Liver (tissue), 9 donors: ENCODE results near the gene MEIS2. TPM values are rescaled to one million over a fixed set of nuclear protein-coding genes. Genes with fewer than 3 reads are reported as not detected.

Experiments
- DNase-seq: peaks from one replicate; pipeline ENCODE4 v3.0.0-alpha.2; 2017; ENCODE audit warnings: low spot score
- H3K27ac ChIP-seq, 2 donors: one replicate each; pipeline ENCODE4 v1.7.0; 2013; ENCODE audit warnings: inconsistent platforms in 2 of 2, low read length in 2 of 2, control low read depth in 1 of 2, low read depth in 1 of 2, mild to moderate bottlenecking in 1 of 2
- H3K27me3 ChIP-seq, 4 donors: one replicate each; pipeline versions ENCODE4 v1.6.1 to v1.7.0; 2013; ENCODE audit warnings: low read length in 3 of 4, inconsistent platforms in 1 of 4, mild to moderate bottlenecking in 1 of 4, moderate library complexity in 1 of 4; ENCODE audit not compliant: control insufficient read depth in 4 of 4, insufficient read depth in 4 of 4
- H3K36me3 ChIP-seq, 4 donors: one replicate each; pipeline versions ENCODE4 v1.6.1 to v1.7.0; 2013; ENCODE audit warnings: low read length in 3 of 4, mild to moderate bottlenecking in 3 of 4, low read depth in 1 of 4, moderate library complexity in 1 of 4; ENCODE audit not compliant: control insufficient read depth in 4 of 4, insufficient read depth in 3 of 4
- H3K4me1 ChIP-seq, 4 donors: one replicate each; pipeline versions ENCODE4 v1.6.1 to v1.7.0; 2013; ENCODE audit warnings: low read length in 3 of 4, mild to moderate bottlenecking in 3 of 4, moderate library complexity in 1 of 4; ENCODE audit not compliant: control insufficient read depth in 4 of 4, insufficient read depth in 4 of 4
- H3K4me3 ChIP-seq, 3 donors: one replicate each; pipeline versions ENCODE4 v1.6.1 to v1.7.0; 2013; ENCODE audit warnings: low read length in 3 of 3, control low read depth in 1 of 3, low read depth in 1 of 3, mild to moderate bottlenecking in 1 of 3
- H3K9ac ChIP-seq, 2 donors: one replicate each; pipeline ENCODE4 v1.7.0; 2013; ENCODE audit warnings: low read length in 2 of 2, mild to moderate bottlenecking in 2 of 2, moderate library complexity in 2 of 2, control low read depth in 1 of 2, low read depth in 1 of 2
- H3K9me3 ChIP-seq, 4 donors: one replicate each; pipeline versions ENCODE4 v1.6.1 to v1.7.0; 2013; ENCODE audit warnings: low read length in 3 of 4; ENCODE audit not compliant: control insufficient read depth in 4 of 4
- ATF3 ChIP-seq: IDR thresholded peaks from 2 replicates; pipeline ENCODE4 v1.6.1; 2016; ENCODE audit warnings: antibody characterized with exemption
- CTCF ChIP-seq: fragments of 150-350 bp; IDR thresholded peaks from 2 replicates; pipeline ENCODE4 v1.5.1; 2017; ENCODE audit warnings: improper control_type of control experiment, low read depth, low read length; ENCODE audit not compliant: missing input control
- FOXA1 ChIP-seq: IDR thresholded peaks from 2 replicates; pipeline ENCODE4 v1.6.1; 2016; ENCODE audit warnings: antibody characterized with exemption
- FOXA2 ChIP-seq: IDR thresholded peaks from 2 replicates; pipeline ENCODE4 v1.6.1; 2016; ENCODE audit warnings: antibody characterized with exemption
- HNF4A ChIP-seq, 2 donors: conservative IDR thresholded peaks; 2 replicates each; pipeline ENCODE4 v1.6.1; 2016; ENCODE audit warnings: antibody characterized with exemption in 2 of 2, mild to moderate bottlenecking in 2 of 2
- JUND ChIP-seq, 2 donors: IDR thresholded peaks; 2 replicates each; pipeline ENCODE4 v1.6.1; 2016; ENCODE audit warnings: antibody characterized with exemption in 2 of 2
- MAX ChIP-seq: IDR thresholded peaks from 2 replicates; pipeline ENCODE4 v1.6.1; 2016; ENCODE audit warnings: antibody characterized with exemption
- NR2F2 ChIP-seq: IDR thresholded peaks from 2 replicates; pipeline ENCODE4 v1.6.1; 2016; ENCODE audit warnings: antibody characterized with exemption
- REST ChIP-seq: IDR thresholded peaks from 2 replicates; pipeline ENCODE4 v1.6.1; 2016; ENCODE audit warnings: antibody characterized with exemption, mild to moderate bottlenecking
- RXRA ChIP-seq, 2 donors: IDR thresholded peaks; 2 replicates each; pipeline ENCODE4 v1.6.1; 2017 to 2018; ENCODE audit warnings: antibody characterized with exemption in 2 of 2, mild to moderate bottlenecking in 1 of 2
- SP1 ChIP-seq: IDR thresholded peaks from 2 replicates; pipeline ENCODE4 v1.6.1; 2018; ENCODE audit warnings: antibody characterized with exemption, mild to moderate bottlenecking
- TAF1 ChIP-seq: conservative IDR thresholded peaks from 2 replicates; pipeline ENCODE4 v1.6.1; 2016; ENCODE audit warnings: antibody characterized with exemption, mild to moderate bottlenecking
- YY1 ChIP-seq: IDR thresholded peaks from 2 replicates; pipeline ENCODE4 v1.6.1; 2016; ENCODE audit warnings: antibody characterized with exemption, mild to moderate bottlenecking
- ZBTB33 ChIP-seq: IDR thresholded peaks from 2 replicates; pipeline ENCODE4 v1.6.1; 2016; ENCODE audit warnings: antibody characterized with exemption
- WGBS: extraction: QIAGEN DNeasy Blood & Tissue Kit; methylation state at CpG from one replicate; pipeline ENCODE4 v1.1.7; 2013; 5-methylcytosine and 5-hydroxymethylcytosine counted together
- polyA plus RNA-seq, 2 donors: library from polyadenylated mRNA; stranded (reverse) in 1 of 2; unstranded in 1 of 2; fragments of 200-250 nt in 1 of 2; fragments of >200 nt in 1 of 2; fragmentation: Nextera tagmentation in 1 of 2; extraction: Ambion mirVana in 1 of 2; gene quantifications; one replicate each; pipeline versions ENCODE4 v1.2.1 to v1.2.3, GENCODE V29; 2013 to 2015
- total RNA-seq, 2 donors: library from RNA; depleted of rRNA; stranded (reverse); fragments of >200 nt; gene quantifications; one replicate each; pipeline ENCODE4 v1.2.3, GENCODE V29; 2014
- donor health status: healthy.
- donor health status: healthy.
- donor health status: healthy.
- donor health status: healthy.
- donor health status: healthy.

MEIS2 gene
- total and polyA plus RNA-seq, 4 donors, result 3.9 to 12.6 (median 7.6) TPM

- TF ChIP-seq JUND (IDR thresholded peaks at IDR 0.05) (no peak), REST (no peak), RXRA (IDR thresholded peaks at IDR 0.05) (no peak), ZBTB33 (no peak), NR2F2 (no peak), CTCF (no peak), SP1 (no peak), FOXA2 (no peak), TAF1 (no peak), HNF4A (conservative IDR thresholded peaks at IDR 0.05) (no peak), ATF3 (no peak), MAX (no peak), YY1 (no peak), FOXA1 (no peak)
- Histone ChIP-seq H3K27me3 (no peaks in the 10 kb centered on the region), H3K36me3 (peaks cover 0 to 5% (median 3%) of the 10 kb centered on the region in 4 donors), H3K4me1 (peaks cover 0 to 3% (median 0%) of the 10 kb centered on the region in 4 donors), H3K9me3 (no peaks in the 10 kb centered on the region), H3K27ac (no peak overlapping the region), H3K4me3 (no peak overlapping the region), H3K9ac (no peak overlapping the region)
- 71% methylated on average over 1 of the region's 1 CpG for WGBS
- no peak for DNase-seq
Observed at GRCh38 chr15:37078566-37078965, 21.8 kb downstream of the MEIS2 start.

- H3K27me3 ChIP-seq, result no peaks in the 10 kb centered on the region
- peaks cover 0 to 4% (median under 1%) of the 10 kb centered on the region in 4 donors for H3K36me3 ChIP-seq
- TF ChIP-seq SP1 (no peak), RXRA (IDR thresholded peaks at IDR 0.05) (no peak), HNF4A (conservative IDR thresholded peaks at IDR 0.05) (no peak)
- H3K4me3 ChIP-seq, result no peak overlapping the region
- H3K27ac ChIP-seq, result no peak overlapping the region
- 88% methylated on average over 11 of the region's 11 CpGs for WGBS
- no peak overlapping the region for H3K9ac ChIP-seq
- DNase-seq, result no peak
- H3K9me3 ChIP-seq, result no peaks in the 10 kb centered on the region
- peaks cover 0 to 3% (median 0%) of the 10 kb centered on the region in 4 donors for H3K4me1 ChIP-seq
Observed at GRCh38 chr15:37077623-37078351, 22.6 kb downstream of the MEIS2 start.
